ENCODE results near the gene INTS2. TPM values are rescaled to one million over a fixed set of nuclear protein-coding genes. Genes with fewer than 3 reads are reported as not detected.

Gene INTS2
- 10 to 100 TPM; 10.1 to 15.4 (median 11.4) TPM for total RNA-seq

GRCh38 chr17:61927208-61928100 is at the start of gene INTS2:
Gene INTS2 (minus strand): TSS chr17:61927982. CDS start chr17:61926644, 1,338 bp downstream.
- Histone ChIP-seq H3K4me1 (peaks cover 13 to 25% (median 22%) of the 10 kb centered on the region in 4 donors), H3K9me3 (no peaks in the 10 kb centered on the region), H3K4me3 (peak within 1 kb of the TSS; percentile 68 to 83 (median 70)), H3K27me3 (no peaks in the 10 kb centered on the region), H3K27ac (replicated peaks in 1 of 4) (peak within 1 kb of the TSS; percentile 80 to 92 (median 85)), H3K36me3 (peaks cover 0 to 23% (median 10%) of the 10 kb centered on the region in 4 donors)
- DNase-seq (ENCODE audit: extremely low spot score) = peak; percentile 99
- WGBS = 2% methylated on average over 49 of the region's 58 CpGs
- TF ChIP-seq POLR2AphosphoS5 (IDR thresholded peaks at IDR 0.05) (peak; percentile 94 to 95), CTCF (IDR thresholded peaks at IDR 0.05) (peak in 1 of 3 experiments; percentile 4), POLR2A (IDR thresholded peaks at IDR 0.05; ENCODE audit: low read depth) (peak; percentile 63), EP300 (IDR thresholded peaks at IDR 0.05) (no peak)
- intact Hi-C loops (cut with DNase I) = loop anchor here (5.0 kb wide), 2 partner anchors 65 to 140 kb away; partner anchors contain the start of genes BRIP1 and MED13

GRCh38 chr17:61974115-61974514 is 46.3 kb upstream of the INTS2 start:
- TF ChIP-seq POLR2A (IDR thresholded peaks at IDR 0.05; ENCODE audit: low read depth) = no peak
- no peak for TF ChIP-seq POLR2AphosphoS5 (IDR thresholded peaks at IDR 0.05)
- TF ChIP-seq CTCF (IDR thresholded peaks at IDR 0.05) = no peak
- TF ChIP-seq EP300 (IDR thresholded peaks at IDR 0.05) = no peak
- no peak overlapping the region for H3K4me3 ChIP-seq
- H3K4me1 ChIP-seq = no peaks in the 10 kb centered on the region
- no peaks in the 10 kb centered on the region for H3K9me3 ChIP-seq
- 97% methylated on average over 7 of the region's 7 CpGs for WGBS
- no peaks in the 10 kb centered on the region for H3K27me3 ChIP-seq
- intact Hi-C loops (cut with DNase I) = no loop called here
- no peak overlapping the region for H3K27ac ChIP-seq (replicated peaks in 1 of 4)
- DNase-seq (ENCODE audit: extremely low spot score) = no peak
- peaks cover 13 to 77% (median 55%) of the 10 kb centered on the region in 4 donors for H3K36me3 ChIP-seq

- no peak for DNase-seq (ENCODE audit: extremely low spot score)
- no peaks in the 10 kb centered on the region for H3K9me3 ChIP-seq
- no peaks in the 10 kb centered on the region for H3K27me3 ChIP-seq
- no peak overlapping the region for H3K27ac ChIP-seq (replicated peaks in 1 of 4)
- H3K36me3 ChIP-seq = peaks cover 28 to 76% (median 63%) of the 10 kb centered on the region in 4 donors
- H3K4me3 ChIP-seq = no peak overlapping the region
- TF ChIP-seq POLR2A (IDR thresholded peaks at IDR 0.05; ENCODE audit: low read depth) (no peak), POLR2AphosphoS5 (IDR thresholded peaks at IDR 0.05) (no peak), CTCF (IDR thresholded peaks at IDR 0.05) (no peak), EP300 (IDR thresholded peaks at IDR 0.05) (no peak)
- intact Hi-C loops (cut with DNase I) = no loop called here
- H3K4me1 ChIP-seq = no peaks in the 10 kb centered on the region
Measured at GRCh38 chr17:61972311-61972710, 44.5 kb upstream of the INTS2 start.

GRCh38 chr17:61970030-61970429 is 42.2 kb upstream of the INTS2 start:
- 92% methylated on average over 1 of the region's 1 CpG for whole genome bisulfite sequencing
- TF ChIP-seq EP300 (IDR thresholded peaks at IDR 0.05) = no peak
- TF ChIP-seq POLR2AphosphoS5 (IDR thresholded peaks at IDR 0.05) = no peak
- TF ChIP-seq POLR2A (IDR thresholded peaks at IDR 0.05; ENCODE audit: low read depth) = no peak
- TF ChIP-seq CTCF (IDR thresholded peaks at IDR 0.05) = no peak

More at GRCh38 chr17:61970030-61970429, 42.2 kb upstream of the INTS2 start:
- no peak overlapping the region for H3K27ac ChIP-seq (replicated peaks in 1 of 4)
- intact Hi-C loops (cut with DNase I) = no loop called here
- H3K36me3 ChIP-seq = peaks cover 32 to 84% (median 68%) of the 10 kb centered on the region in 4 donors
- H3K9me3 ChIP-seq = no peaks in the 10 kb centered on the region
- H3K27me3 ChIP-seq = no peaks in the 10 kb centered on the region
- H3K4me3 ChIP-seq = no peak overlapping the region
- H3K4me1 ChIP-seq = no peaks in the 10 kb centered on the region
- DNase-seq (ENCODE audit: extremely low spot score) = no peak
